ENCODE measurements around the gene NLRP9.
"Not testable (repeated sequence)": the region's sequence is repeated elsewhere in the genome, so short reads cannot be mapped to it uniquely, and the experiment has no call there.

DNA sequence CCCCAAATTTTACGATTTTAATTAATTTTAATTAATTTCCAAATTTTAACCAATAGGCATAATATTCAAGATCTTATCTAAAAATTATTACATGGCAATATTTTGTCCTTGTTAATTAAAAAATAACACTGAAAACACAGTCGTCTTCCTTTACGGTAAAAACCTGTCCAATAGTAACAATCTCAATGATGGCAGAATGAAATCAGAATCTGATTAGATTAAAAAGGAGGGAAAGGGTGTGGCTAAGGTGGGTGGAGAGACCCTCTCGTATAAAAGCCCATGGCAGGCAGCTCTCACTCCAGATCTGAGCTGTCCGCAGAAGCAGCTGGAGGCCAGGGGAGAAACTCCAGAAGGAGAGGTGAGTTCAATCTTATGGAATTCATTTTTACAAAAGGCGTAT is 30.6 kb upstream of the NLRP9 start, which contains the start of gene RFPL4AL1:
- TF ChIP-seq, protein P1, sequence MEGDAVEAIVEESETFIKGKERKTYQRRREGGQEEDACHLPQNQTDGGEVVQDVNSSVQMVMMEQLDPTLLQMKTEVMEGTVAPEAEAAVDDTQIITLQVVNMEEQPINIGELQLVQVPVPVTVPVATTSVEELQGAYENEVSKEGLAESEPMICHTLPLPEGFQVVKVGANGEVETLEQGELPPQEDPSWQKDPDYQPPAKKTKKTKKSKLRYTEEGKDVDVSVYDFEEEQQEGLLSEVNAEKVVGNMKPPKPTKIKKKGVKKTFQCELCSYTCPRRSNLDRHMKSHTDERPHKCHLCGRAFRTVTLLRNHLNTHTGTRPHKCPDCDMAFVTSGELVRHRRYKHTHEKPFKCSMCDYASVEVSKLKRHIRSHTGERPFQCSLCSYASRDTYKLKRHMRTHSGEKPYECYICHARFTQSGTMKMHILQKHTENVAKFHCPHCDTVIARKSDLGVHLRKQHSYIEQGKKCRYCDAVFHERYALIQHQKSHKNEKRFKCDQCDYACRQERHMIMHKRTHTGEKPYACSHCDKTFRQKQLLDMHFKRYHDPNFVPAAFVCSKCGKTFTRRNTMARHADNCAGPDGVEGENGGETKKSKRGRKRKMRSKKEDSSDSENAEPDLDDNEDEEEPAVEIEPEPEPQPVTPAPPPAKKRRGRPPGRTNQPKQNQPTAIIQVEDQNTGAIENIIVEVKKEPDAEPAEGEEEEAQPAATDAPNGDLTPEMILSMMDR (IDR thresholded peaks at IDR 0.05) = not testable (repeated sequence)
- not testable (repeated sequence) for TF ChIP-seq ESRRA (IDR thresholded peaks at IDR 0.05; ENCODE audit: borderline replicate concordance, low read length); MAFK (IDR thresholded peaks at IDR 0.05; ENCODE audit: partially characterized antibody); BHLHE40 (IDR thresholded peaks at IDR 0.05; ENCODE audit: low read depth, low read length); POLR2A (IDR thresholded peaks at IDR 0.05; ENCODE audit: low read length); CEBPB (IDR thresholded peaks at IDR 0.05); RFX5 (IDR thresholded peaks at IDR 0.05); EP300 (IDR thresholded peaks at IDR 0.05); MAZ (IDR thresholded peaks at IDR 0.05; ENCODE audit: borderline replicate concordance, low read depth, low read length)
- TF ChIP-seq, protein P2, sequence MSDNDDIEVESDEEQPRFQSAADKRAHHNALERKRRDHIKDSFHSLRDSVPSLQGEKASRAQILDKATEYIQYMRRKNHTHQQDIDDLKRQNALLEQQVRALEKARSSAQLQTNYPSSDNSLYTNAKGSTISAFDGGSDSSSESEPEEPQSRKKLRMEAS (IDR thresholded peaks at IDR 0.05) = not testable (repeated sequence)

Measured in A549 (cell line).